GM23338 (cell line): ENCODE results near the gene RBFOX1. TPM values are rescaled to one million over a fixed set of nuclear protein-coding genes. Genes with fewer than 3 reads are reported as not detected.

ENCODE experiments used
- ATAC-seq: fragments of 200-7000 bp; cut with Tn5 transposase; 3 replicates; pipeline ENCODE4 v1.9.1; 2020
- DNase-seq: peaks from one replicate; pipeline ENCODE4 v3.0.0-alpha.2; 2015; ENCODE audit warnings: low spot score
- H2AFZ ChIP-seq: fragments of 200-600 bp; sonication (generic); 2 replicates; pipeline ENCODE4 v1.8.0; 2016; ENCODE audit warnings: antibody characterized with exemption, mild to moderate bottlenecking, moderate library complexity
- H3F3A ChIP-seq: fragments of 200-600 bp; sonication (generic); replicated peaks from 2 replicates; pipeline ENCODE4 v1.8.0; 2017; ENCODE audit warnings: antibody characterized with exemption, mixed run types, low read depth
- H3K27ac ChIP-seq: fragments of 200-600 bp; sonication (generic); 2 replicates; pipeline ENCODE4 v1.6.1; 2016; ENCODE audit warnings: low read depth
- H3K27me3 ChIP-seq: fragments of 200-600 bp; sonication (generic); 2 replicates; pipeline ENCODE4 v1.8.0; 2016; ENCODE audit warnings: mild to moderate bottlenecking, mixed run types, moderate library complexity; ENCODE audit not compliant: insufficient read depth
- H3K36me3 ChIP-seq: fragments of 200-600 bp; sonication (generic); 2 replicates; pipeline ENCODE4 v1.8.0; 2016; ENCODE audit warnings: mild to moderate bottlenecking; ENCODE audit not compliant: insufficient read depth
- H3K4me1 ChIP-seq: fragments of 200-600 bp; sonication (generic); 2 replicates; pipeline ENCODE4 v1.8.0; 2016; ENCODE audit warnings: mild to moderate bottlenecking, moderate library complexity; ENCODE audit not compliant: insufficient read depth
- H3K4me2 ChIP-seq: fragments of 200-600 bp; sonication (generic); 2 replicates; pipeline ENCODE4 v1.7.1; 2017; ENCODE audit warnings: mixed run types
- H3K4me3 ChIP-seq: fragments of 200-600 bp; sonication (generic); 2 replicates; pipeline ENCODE4 v1.6.1; 2016; ENCODE audit warnings: mixed run types
- H3K79me2 ChIP-seq: fragments of 200-600 bp; sonication (generic); replicated peaks from 2 replicates; pipeline ENCODE4 v1.8.0; 2017; ENCODE audit warnings: mild to moderate bottlenecking; ENCODE audit not compliant: insufficient read depth
- H3K9me2 ChIP-seq: fragments of 200-600 bp; sonication (generic); 2 replicates; pipeline ENCODE4 v1.8.0; 2017; ENCODE audit not compliant: insufficient read depth
- H4K20me1 ChIP-seq: fragments of 200-600 bp; sonication (generic); replicated peaks from 2 replicates; pipeline ENCODE4 v1.8.0; 2017; ENCODE audit warnings: mild to moderate bottlenecking; ENCODE audit not compliant: insufficient read depth
- H3K27ac Mint-ChIP-seq: 2 replicates; pipeline ENCODE4 v1.8.0; 2020; ENCODE audit warnings: inconsistent platforms, mild to moderate bottlenecking, moderate library complexity, mixed read lengths
- H3K27me3 Mint-ChIP-seq: 3 replicates; pipeline ENCODE4 v1.8.0; 2022; ENCODE audit warnings: low read depth, mild to moderate bottlenecking, moderate library complexity, mixed read lengths, inconsistent platforms; ENCODE audit not compliant: insufficient read depth, poor library complexity
- H3K36me3 Mint-ChIP-seq: 3 replicates; pipeline ENCODE4 v1.8.0; 2021; ENCODE audit warnings: low read depth, mild to moderate bottlenecking, inconsistent platforms, moderate library complexity, mixed read lengths
- H3K4me1 Mint-ChIP-seq: 3 replicates; pipeline ENCODE4 v1.8.0; 2020; ENCODE audit warnings: mild to moderate bottlenecking, inconsistent platforms, mixed read lengths
- H3K4me3 Mint-ChIP-seq: 3 replicates; pipeline ENCODE4 v1.8.0; 2021; ENCODE audit warnings: moderate library complexity, mild to moderate bottlenecking, inconsistent platforms, mixed read lengths
- H3K9me3 Mint-ChIP-seq: 3 replicates; pipeline ENCODE4 v1.8.0; 2020; ENCODE audit warnings: moderate library complexity, mild to moderate bottlenecking, inconsistent platforms, mixed read lengths
- CREB1 ChIP-seq: fragments of 250-450 bp; sonication (Bioruptor Pico); IDR thresholded peaks from 2 replicates; pipeline ENCODE4 v1.5.0; 2020; ENCODE audit warnings: low read depth, mild to moderate bottlenecking, moderate library complexity
- CTCF ChIP-seq, 2 experiments: fragments of 200-600 bp in 1 of 2; sonication (generic) in 1 of 2; conservative IDR thresholded peaks; 2 replicates each; pipeline versions ENCODE4 v1.5.1 to v1.6.1; 2016 to 2017; ENCODE audit warnings: antibody characterized with exemption in 2 of 2, low read depth in 2 of 2, mild to moderate bottlenecking in 2 of 2, moderate library complexity in 1 of 2
- ETS1 ChIP-seq: IDR thresholded peaks from 2 replicates; pipeline ENCODE4 v1.6.1; 2016; ENCODE audit warnings: antibody characterized with exemption
- EZH2 ChIP-seq: fragments of 200-600 bp; sonication (generic); IDR thresholded peaks from one replicate; pipeline ENCODE4 v1.8.0; 2017; ENCODE audit warnings: antibody characterized with exemption, mild to moderate bottlenecking, low read depth; ENCODE audit not compliant: unreplicated experiment
- EZH2phosphoT487 ChIP-seq: fragments of 200-600 bp; sonication (generic); IDR thresholded peaks from one replicate; pipeline ENCODE4 v1.8.1; 2018; ENCODE audit warnings: antibody characterized with exemption; ENCODE audit not compliant: unreplicated experiment
- JUNB ChIP-seq: IDR thresholded peaks from one replicate; pipeline ENCODE4 v1.6.1; 2016; ENCODE audit warnings: antibody characterized with exemption; ENCODE audit not compliant: unreplicated experiment
- NANOG ChIP-seq: IDR thresholded peaks from 2 replicates; pipeline ENCODE4 v1.6.1; 2016; ENCODE audit warnings: antibody characterized with exemption, borderline replicate concordance
- POLR2AphosphoS5 ChIP-seq: IDR thresholded peaks from 2 replicates; pipeline ENCODE4 v1.6.1; 2016; ENCODE audit warnings: antibody characterized with exemption, low read depth
- REST ChIP-seq: IDR thresholded peaks from one replicate; pipeline ENCODE4 v1.6.1; 2018; ENCODE audit warnings: antibody characterized with exemption; ENCODE audit not compliant: unreplicated experiment
- STAT1 ChIP-seq: IDR thresholded peaks from one replicate; pipeline ENCODE4 v1.6.1; 2016; ENCODE audit warnings: antibody characterized with exemption; ENCODE audit not compliant: unreplicated experiment
- ZNF114 ChIP-seq: fragments of 250-450 bp; sonication (Bioruptor Pico); IDR thresholded peaks from 2 replicates; pipeline ENCODE4 v1.5.0; 2020; ENCODE audit warnings: mild to moderate bottlenecking, moderate library complexity
- ZNF331 ChIP-seq: fragments of 250-450 bp; sonication (Bioruptor Pico); IDR thresholded peaks from 2 replicates; pipeline ENCODE4 v1.5.0; 2020; ENCODE audit warnings: low read depth, mild to moderate bottlenecking, moderate library complexity
- polyA plus RNA-seq: library from polyadenylated mRNA; unstranded; fragments of >200 nt; fragmentation: Nextera tagmentation; extraction: Ambion mirVana; gene quantifications from 2 replicates; pipeline ENCODE4 v1.2.1, GENCODE V29; 2016
- total RNA-seq: library from RNA; depleted of rRNA; stranded (reverse); fragments of >200 nt; shearing (Covaris generic); gene quantifications from 2 replicates; pipeline ENCODE4 v1.2.3, GENCODE V29; 2014

Gene RBFOX1
- total and polyA plus RNA-seq, 2 experiments from 2014 or later = 2.5 to 3.6 TPM

GRCh38 chr16:7315813-7316212 is 16.8 kb upstream of the RBFOX1 start:
- Mint-ChIP-seq H3K4me3 (no peak overlapping the region), H3K27ac (no peak overlapping the region), H3K36me3 (no peaks in the 10 kb centered on the region), H3K4me1 (peaks cover 3% of the 10 kb centered on the region; the same call in 2 of the 3 replicates), H3K27me3 (peaks cover 2% of the 10 kb centered on the region), H3K9me3 (peaks cover 2% of the 10 kb centered on the region; the same call in 2 of the 3 replicates)
- H3K4me1 ChIP-seq = no peaks in the 10 kb centered on the region
- no peaks in the 10 kb centered on the region for H3K27me3 ChIP-seq
- H4K20me1 ChIP-seq = no peaks in the 10 kb centered on the region
- no peak overlapping the region for H2AFZ ChIP-seq
- H3K27ac ChIP-seq = no peak overlapping the region
- no peak overlapping the region for H3K4me2 ChIP-seq
- H3K9me2 ChIP-seq = no peaks in the 10 kb centered on the region
- ATAC-seq (no peak), DNase-seq (no peak)
- no peaks in the 10 kb centered on the region for H3K79me2 ChIP-seq
- H3K36me3 ChIP-seq = peaks cover 2% of the 10 kb centered on the region; the same call in 1 of the 2 replicates
- TF ChIP-seq REST = no peak
- TF ChIP-seq CREB1 (CRISPR knock-in tag) = no peak
- TF ChIP-seq NANOG = no peak
- no peak for TF ChIP-seq JUNB
- no peaks in the 10 kb centered on the region for H3F3A ChIP-seq
- no peak overlapping the region for H3K4me3 ChIP-seq

GRCh38 chr16:7316281-7316888 is 16.3 kb upstream of the RBFOX1 start:
- Histone ChIP-seq H3K4me3 (no peak overlapping the region), H3K27ac (no peak overlapping the region), H4K20me1 (no peaks in the 10 kb centered on the region), H3K4me2 (no peak overlapping the region), H2AFZ (no peak overlapping the region), H3K4me1 (no peaks in the 10 kb centered on the region), H3K9me2 (no peaks in the 10 kb centered on the region), H3K79me2 (no peaks in the 10 kb centered on the region), H3K36me3 (peaks cover 2% of the 10 kb centered on the region; the same call in 1 of the 2 replicates), H3K27me3 (no peaks in the 10 kb centered on the region), H3F3A (no peaks in the 10 kb centered on the region)
- Mint-ChIP-seq H3K36me3 (no peaks in the 10 kb centered on the region), H3K27me3 (peaks cover 2% of the 10 kb centered on the region), H3K4me3 (no peak overlapping the region), H3K9me3 (peaks cover 2% of the 10 kb centered on the region; the same call in 2 of the 3 replicates), H3K27ac (no peak overlapping the region), H3K4me1 (peaks cover 3% of the 10 kb centered on the region; the same call in 2 of the 3 replicates)
- ATAC-seq = no peak
- DNase-seq = no peak
- no peak for TF ChIP-seq CREB1 (CRISPR knock-in tag)
- TF ChIP-seq CTCF (conservative IDR thresholded peaks at IDR 0.05; ENCODE audit: low read depth in 2 of 2) = no peak
- no peak for TF ChIP-seq ETS1
- no peak for TF ChIP-seq POLR2AphosphoS5
- no peak for TF ChIP-seq ZNF331 (CRISPR knock-in tag)
- TF ChIP-seq JUNB = no peak
- no peak for TF ChIP-seq STAT1
- TF ChIP-seq NANOG = no peak
- no peak for TF ChIP-seq EZH2phosphoT487
- no peak for TF ChIP-seq EZH2
- no peak for TF ChIP-seq ZNF114 (CRISPR knock-in tag)
- TF ChIP-seq REST = no peak
